Keratinocyte (primary cell): ENCODE measurements around the gene RRAGC. TPM values are rescaled to one million over a fixed set of nuclear protein-coding genes. Genes with fewer than 3 reads are reported as not detected.

Source experiments
- DNase-seq: peaks from one replicate; pipeline ENCODE4 v3.0.0-alpha.2; 2011; ENCODE audit warnings: low read depth, missing footprints, low spot score
- FAIRE-seq: peaks from 2 replicates; lab custom pipeline; 2011; peaks lifted over from hg19 to GRCh38; lab: Jason Lieb, UNC
- H2AFZ ChIP-seq: 2 replicates; pipeline ENCODE4 v1.6.0; 2012; ENCODE audit warnings: low read length, control low read depth, inconsistent platforms; ENCODE audit not compliant: control insufficient read depth
- H3K27ac ChIP-seq: 2 replicates; pipeline ENCODE4 v1.5.1; 2011; ENCODE audit warnings: low read length; ENCODE audit not compliant: control insufficient read depth, insufficient read depth
- H3K27me3 ChIP-seq: 3 replicates; pipeline ENCODE4 v1.6.0; 2011; ENCODE audit warnings: low read length; ENCODE audit not compliant: control insufficient read depth, insufficient read depth; ENCODE audit errors: extremely low read depth
- H3K36me3 ChIP-seq, 2 experiments: 2 replicates in 1 of 2; 3 replicates in 1 of 2; pipeline ENCODE4 v1.5.1; 2011; ENCODE audit warnings: low read length in 2 of 2, mild to moderate bottlenecking in 1 of 2; ENCODE audit not compliant: control insufficient read depth in 2 of 2, insufficient read depth in 2 of 2; ENCODE audit errors: extremely low read depth in 1 of 2
- H3K4me1 ChIP-seq: 3 replicates; pipeline ENCODE4 v1.5.1; 2011; ENCODE audit warnings: low read length; ENCODE audit not compliant: control insufficient read depth, insufficient read depth; ENCODE audit errors: extremely low read depth
- H3K4me2 ChIP-seq: 3 replicates; pipeline ENCODE4 v1.6.0; 2011; ENCODE audit warnings: low read depth, low read length; ENCODE audit not compliant: control insufficient read depth, insufficient read depth; ENCODE audit errors: extremely low read depth
- H3K4me3 ChIP-seq, 3 experiments: fragments of 200-600 bp in 1 of 3; sonication (generic) in 1 of 3; 2 replicates in 2 of 3; 3 replicates in 1 of 3; pipeline ENCODE4 v1.5.1; 2011 to 2016; ENCODE audit warnings: low read length in 3 of 3, mild to moderate bottlenecking in 3 of 3, control low read depth in 2 of 3, inconsistent platforms in 1 of 3, low read depth in 1 of 3, mixed read lengths in 1 of 3, mixed run types in 1 of 3, moderate library complexity in 1 of 3; ENCODE audit not compliant: control insufficient read depth in 2 of 3, insufficient read depth in 2 of 3; ENCODE audit errors: extremely low read depth in 1 of 3
- H3K79me2 ChIP-seq: 2 replicates; pipeline ENCODE4 v1.6.0; 2012; ENCODE audit warnings: low read length; ENCODE audit not compliant: control insufficient read depth, insufficient read depth
- H3K9ac ChIP-seq: 3 replicates; pipeline ENCODE4 v1.6.0; 2011; ENCODE audit warnings: low read length; ENCODE audit not compliant: control insufficient read depth, insufficient read depth; ENCODE audit errors: extremely low read depth
- H3K9me1 ChIP-seq: 3 replicates; pipeline ENCODE4 v1.6.0; 2011; ENCODE audit warnings: low read length; ENCODE audit not compliant: control insufficient read depth, insufficient read depth; ENCODE audit errors: extremely low read depth
- H3K9me3 ChIP-seq: 2 replicates; pipeline ENCODE4 v1.5.1; 2012; ENCODE audit warnings: low read depth, low read length; ENCODE audit not compliant: control insufficient read depth
- H4K20me1 ChIP-seq: 3 replicates; pipeline ENCODE4 v1.6.0; 2011; ENCODE audit warnings: low read length; ENCODE audit not compliant: control insufficient read depth, insufficient read depth; ENCODE audit errors: extremely low read depth
- CTCF ChIP-seq, 3 experiments: IDR thresholded peaks in 1 of 3; conservative IDR thresholded peaks in 1 of 3; optimal IDR thresholded peaks in 1 of 3; 2 replicates in 2 of 3; 3 replicates in 1 of 3; pipeline versions ENCODE3 to v1.5.1; 2011; ENCODE audit warnings: low read length in 3 of 3, mild to moderate bottlenecking in 3 of 3, moderate library complexity in 2 of 3, control low read depth in 1 of 3, inconsistent platforms in 1 of 3; ENCODE audit not compliant: insufficient read depth in 2 of 3; ENCODE audit errors: extremely low read depth in 1 of 3
- EZH2 ChIP-seq: IDR thresholded peaks from one replicate; pipeline ENCODE4 v1.6.1; 2012; ENCODE audit warnings: inconsistent platforms, mild to moderate bottlenecking, low read length, moderate library complexity
- dilution Hi-C: fragments of 300-500 bp; cut with MboI; formaldehyde crosslinking; loops from one replicate; pipeline ENCODE4 v1.7.0; 2020; ENCODE audit warnings: low sequenced_read_pairs; ENCODE audit not compliant: extremely low pct_ligation_motif_present
- polyA minus RNA-seq, 3 experiments: library from RNA; depleted of rRNA, polyadenylated mRNA; stranded (reverse); fragments of >200 nt; gene quantifications; 1 replicate in 1 of 3; 2 replicates in 1 of 3; 3 replicates in 1 of 3; pipeline ENCODE4 v1.2.3, GENCODE V29; 2011
- polyA plus RNA-seq, 5 experiments: library from polyadenylated mRNA; depleted of rRNA in 3 of 5; stranded (reverse) in 3 of 5; stranded (forward) in 1 of 5; unstranded in 1 of 5; fragments of >200 nt; gene quantifications; 1 replicate in 1 of 5; 2 replicates in 3 of 5; 3 replicates in 1 of 5; pipeline versions ENCODE4 v1.2.1 to v1.2.3, GENCODE V29; 2011 to 2012; ENCODE audit warnings: missing spikeins in 2 of 5, low read depth in 1 of 5, low replicate concordance in 1 of 5

RRAGC gene
- polyA plus RNA-seq (28.8 to 37.8 TPM (median 29.0 TPM) in 3 replicates), polyA minus RNA-seq (7.8 to 24.3 TPM (median 14.8 TPM) in 3 replicates)
- 38.0 TPM for polyA plus RNA-seq (2011; ENCODE audit: low read depth)
- polyA plus RNA-seq (2011; cell fraction: cytosol; rRNA removed), result 35.0 and 69.4 TPM in 2 replicates
- 31.2 and 39.3 TPM in 2 replicates for polyA plus RNA-seq (2011; cell fraction: nucleus; rRNA removed)
- 36.9 and 63.5 TPM in 2 replicates for polyA plus RNA-seq (2012; ENCODE audit: low replicate concordance)
- polyA minus RNA-seq (2011; cell fraction: cytosol; rRNA and poly(A)+ RNA removed), result 17.5 TPM
- 9.5 and 20.6 TPM in 2 replicates for polyA minus RNA-seq (2011; cell fraction: nucleus; rRNA and poly(A)+ RNA removed)

- Histone ChIP-seq H3K4me2 (peak within 1 kb of the TSS; percentile 93), H3K9ac (peak within 1 kb of the TSS; percentile 91), H3K79me2 (peaks cover 29% of the 10 kb centered on the region), H3K36me3 (peaks cover 5 to 14% of the 10 kb centered on the region in 2 experiments), H3K27me3 (no peaks in the 10 kb centered on the region), H3K4me1 (peaks cover 17% of the 10 kb centered on the region), H3K4me3 (peak within 1 kb of the TSS; percentile 65 to 92 (median 83)), H3K9me1 (no peaks in the 10 kb centered on the region), H3K27ac (peak within 1 kb of the TSS; percentile 95), H3K9me3 (no peaks in the 10 kb centered on the region), H4K20me1 (peaks cover 4% of the 10 kb centered on the region), H2AFZ (peak within 1 kb of the TSS; percentile 94)
- DNase-seq (peak; percentile 81), FAIRE-seq (peak; percentile 41)
- TF ChIP-seq CTCF (optimal IDR thresholded peaks at IDR 0.05 in 1 of 3, IDR thresholded peaks at IDR 0.05 in 1 of 3, conservative IDR thresholded peaks at IDR 0.05 in 1 of 3; ENCODE audit: extremely low read depth in 1 of 3, insufficient read depth in 2 of 3, low read length in 3 of 3) (no peak), EZH2 (no peak)
- dilution Hi-C loops, result no loop called here
These were observed at the start of gene RRAGC for GRCh38 chr1:38859561-38860453. Gene RRAGC (minus strand): TSS chr1:38859772. CDS start chr1:38859646, 126 bp downstream.

- FAIRE-seq (no peak), DNase-seq (no peak)
- H3K4me2 ChIP-seq, result no peak overlapping the region
- no peak overlapping the region for H2AFZ ChIP-seq
- H3K4me1 ChIP-seq, result no peaks in the 10 kb centered on the region
- TF ChIP-seq EZH2 (no peak), CTCF (optimal IDR thresholded peaks at IDR 0.05 in 1 of 3, IDR thresholded peaks at IDR 0.05 in 1 of 3, conservative IDR thresholded peaks at IDR 0.05 in 1 of 3; ENCODE audit: extremely low read depth in 1 of 3, insufficient read depth in 2 of 3, low read length in 3 of 3) (no peak)
- no peaks in the 10 kb centered on the region for H4K20me1 ChIP-seq
- no peaks in the 10 kb centered on the region for H3K79me2 ChIP-seq
- no peaks in the 10 kb centered on the region for H3K9me3 ChIP-seq
- H3K9ac ChIP-seq, result no peak overlapping the region
- H3K27ac ChIP-seq, result no peak overlapping the region
- H3K27me3 ChIP-seq, result no peaks in the 10 kb centered on the region
- dilution Hi-C loops, result no loop called here
- peaks cover 0 to 3% of the 10 kb centered on the region in 2 experiments for H3K36me3 ChIP-seq
- H3K9me1 ChIP-seq, result no peaks in the 10 kb centered on the region
- H3K4me3 ChIP-seq, result no peak overlapping the region
These were observed 49.2 kb upstream of the RRAGC start for GRCh38 chr1:38908821-38909220.
